Kidney (tissue), 14 donors: ENCODE results near the gene PKN1. TPM values are rescaled to one million over a fixed set of nuclear protein-coding genes. Genes with fewer than 3 reads are reported as not detected.

Experiments
- DNase-seq, 5 donors: peaks; one replicate each; pipeline ENCODE4 v3.0.0-alpha.2; 2013 to 2020
- FAIRE-seq: peaks from 2 replicates; lab custom pipeline; 2012; peaks lifted over from hg19 to GRCh38; lab: Jason Lieb, UNC
- H3K27ac ChIP-seq, 2 donors: one replicate each; pipeline ENCODE4 v1.7.0; 2013; ENCODE audit warnings: low read depth in 2 of 2, low read length in 2 of 2, inconsistent platforms in 1 of 2
- H3K27me3 ChIP-seq: one replicate; pipeline ENCODE4 v1.7.1; 2013; ENCODE audit warnings: low read length, inconsistent platforms; ENCODE audit not compliant: control insufficient read depth, insufficient read depth
- H3K36me3 ChIP-seq, 3 donors: one replicate each; pipeline versions ENCODE4 v1.7.0 to v1.7.1; 2013; ENCODE audit warnings: low read length in 3 of 3, control low read depth in 1 of 3, inconsistent platforms in 1 of 3; ENCODE audit not compliant: insufficient read depth in 3 of 3, control insufficient read depth in 2 of 3
- H3K4me1 ChIP-seq, 3 donors: one replicate each; pipeline versions ENCODE4 v1.7.0 to v1.7.1; 2013; ENCODE audit warnings: low read length in 3 of 3, inconsistent platforms in 1 of 3, low read depth in 1 of 3; ENCODE audit not compliant: control insufficient read depth in 2 of 3, insufficient read depth in 2 of 3
- H3K4me3 ChIP-seq, 3 donors: one replicate each; pipeline versions ENCODE4 v1.7.0 to v1.8.1; 2013; ENCODE audit warnings: low read length in 3 of 3, control low read depth in 1 of 3, inconsistent platforms in 1 of 3
- H3K9ac ChIP-seq, 3 donors: one replicate each; pipeline versions ENCODE4 v1.7.0 to v1.7.1; 2013; ENCODE audit warnings: low read length in 3 of 3, control low read depth in 1 of 3, inconsistent platforms in 1 of 3
- H3K9me3 ChIP-seq, 3 donors: one replicate each; pipeline versions ENCODE4 v1.7.0 to v1.7.1; 2013; ENCODE audit warnings: low read length in 3 of 3, control low read depth in 1 of 3, inconsistent platforms in 1 of 3; ENCODE audit not compliant: control insufficient read depth in 2 of 3, insufficient read depth in 1 of 3
- intact Hi-C: fragments of 100-400 bp; cut with DNase I; formaldehyde crosslinking; loops from one replicate; pipeline ENCODE4 v1.11.1; 2022
- polyA plus RNA-seq: library from polyadenylated mRNA; stranded (reverse); fragments of 350-450 nt; fragmentation: Illumina TruSeq; extraction: RNeasy Lipid Tissue Mini Kit (QIAGEN cat#74804); gene quantifications from one replicate; pipeline ENCODE4 v1.2.3, GENCODE V29; 2014; ENCODE audit warnings: low read depth, low replicate concordance; ENCODE audit not compliant: insufficient read depth
- total RNA-seq: library from RNA; stranded (reverse); fragmentation: NEBNext Ultra II Directional; extraction: Animal tissue kit (Norgen Biotek cat#: 25700); gene quantifications from one replicate; pipeline ENCODE4 v1.2.1, GENCODE V29; 2021
- TF ChIP-seq, protein P1 (sequence below): IDR thresholded peaks from 3 replicates; pipeline ENCODE4 v1.5.1; 2012; ENCODE audit warnings: mild to moderate bottlenecking, moderate library complexity, borderline replicate concordance; ENCODE audit not compliant: insufficient read depth; ENCODE audit errors: extremely low read depth
- donor health status: control.
- donor health status: control.
- donor health status: control.
- donor health status: control.
- donor health status: control.
- donor health status: DM: yes; HTN: yes; CAD: no.
- donor health status: Normal renal cell carcinoma (clear cell type).

PKN1 gene
- total and polyA plus RNA-seq, 2 donors from 2014 or later = 67.7 to 103 TPM

DNA sequence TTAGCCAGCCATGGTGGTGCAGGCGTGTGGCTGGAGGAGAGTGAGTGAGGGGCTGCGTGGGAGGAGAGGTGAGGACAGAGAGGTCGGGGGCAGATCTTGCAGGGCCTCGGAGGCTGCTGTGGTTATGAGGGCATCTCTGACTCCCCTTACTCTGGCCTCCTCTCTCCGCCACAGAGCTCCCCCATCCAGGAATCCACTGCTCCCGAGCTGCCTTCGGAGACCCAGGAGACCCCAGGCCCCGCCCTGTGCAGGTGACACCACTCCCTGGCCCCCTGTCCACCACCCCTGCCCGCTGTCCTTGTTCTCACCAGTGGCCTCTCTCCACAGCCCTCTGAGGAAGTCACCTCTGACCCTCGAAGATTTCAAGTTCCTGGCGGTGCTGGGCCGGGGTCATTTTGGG is 34.3 kb downstream of the PKN1 start:
- peaks cover 0 to 1% (median 0%) of the 10 kb centered on the region in 3 donors for H3K4me1 ChIP-seq
- TF ChIP-seq, protein P1, sequence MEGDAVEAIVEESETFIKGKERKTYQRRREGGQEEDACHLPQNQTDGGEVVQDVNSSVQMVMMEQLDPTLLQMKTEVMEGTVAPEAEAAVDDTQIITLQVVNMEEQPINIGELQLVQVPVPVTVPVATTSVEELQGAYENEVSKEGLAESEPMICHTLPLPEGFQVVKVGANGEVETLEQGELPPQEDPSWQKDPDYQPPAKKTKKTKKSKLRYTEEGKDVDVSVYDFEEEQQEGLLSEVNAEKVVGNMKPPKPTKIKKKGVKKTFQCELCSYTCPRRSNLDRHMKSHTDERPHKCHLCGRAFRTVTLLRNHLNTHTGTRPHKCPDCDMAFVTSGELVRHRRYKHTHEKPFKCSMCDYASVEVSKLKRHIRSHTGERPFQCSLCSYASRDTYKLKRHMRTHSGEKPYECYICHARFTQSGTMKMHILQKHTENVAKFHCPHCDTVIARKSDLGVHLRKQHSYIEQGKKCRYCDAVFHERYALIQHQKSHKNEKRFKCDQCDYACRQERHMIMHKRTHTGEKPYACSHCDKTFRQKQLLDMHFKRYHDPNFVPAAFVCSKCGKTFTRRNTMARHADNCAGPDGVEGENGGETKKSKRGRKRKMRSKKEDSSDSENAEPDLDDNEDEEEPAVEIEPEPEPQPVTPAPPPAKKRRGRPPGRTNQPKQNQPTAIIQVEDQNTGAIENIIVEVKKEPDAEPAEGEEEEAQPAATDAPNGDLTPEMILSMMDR = no peak
- intact Hi-C loops = no loop called here
- H3K4me3 ChIP-seq = no peak overlapping the region
- H3K9ac ChIP-seq = no peak overlapping the region
- no peaks in the 10 kb centered on the region for H3K9me3 ChIP-seq
- H3K36me3 ChIP-seq = peaks cover 3 to 14% (median 5%) of the 10 kb centered on the region in 3 donors
- no peaks in the 10 kb centered on the region for H3K27me3 ChIP-seq
- FAIRE-seq (no peak), DNase-seq (no peak)
- no peak overlapping the region for H3K27ac ChIP-seq

DNA sequence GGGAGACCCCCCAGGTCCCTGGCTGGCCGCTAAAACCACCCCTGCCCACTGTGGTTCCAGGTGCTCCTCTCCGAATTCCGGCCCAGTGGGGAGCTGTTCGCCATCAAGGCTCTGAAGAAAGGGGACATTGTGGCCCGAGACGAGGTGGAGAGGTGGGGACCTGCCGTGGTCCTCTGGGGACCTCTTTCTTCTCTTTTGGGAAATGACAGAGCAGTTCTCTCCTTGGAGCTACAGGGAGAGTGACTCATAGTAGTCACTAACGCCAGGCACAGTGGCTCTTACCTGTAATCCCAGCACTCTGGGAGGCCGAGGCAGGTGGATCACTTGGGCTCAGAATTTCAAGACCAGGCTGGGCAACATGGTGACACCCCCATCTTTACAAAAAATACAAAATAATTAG is 34.7 kb downstream of the PKN1 start:
- Histone ChIP-seq H3K27ac (no peak overlapping the region), H3K36me3 (peaks cover 3 to 14% (median 5%) of the 10 kb centered on the region in 3 donors), H3K4me3 (no peak overlapping the region), H3K4me1 (peaks cover 0 to 4% (median 0%) of the 10 kb centered on the region in 3 donors), H3K9me3 (no peaks in the 10 kb centered on the region), H3K9ac (no peak overlapping the region), H3K27me3 (no peaks in the 10 kb centered on the region)
- FAIRE-seq = no peak
- DNase-seq = no peak
- intact Hi-C loops = no loop called here
- TF ChIP-seq, protein P1 = no peak

DNA sequence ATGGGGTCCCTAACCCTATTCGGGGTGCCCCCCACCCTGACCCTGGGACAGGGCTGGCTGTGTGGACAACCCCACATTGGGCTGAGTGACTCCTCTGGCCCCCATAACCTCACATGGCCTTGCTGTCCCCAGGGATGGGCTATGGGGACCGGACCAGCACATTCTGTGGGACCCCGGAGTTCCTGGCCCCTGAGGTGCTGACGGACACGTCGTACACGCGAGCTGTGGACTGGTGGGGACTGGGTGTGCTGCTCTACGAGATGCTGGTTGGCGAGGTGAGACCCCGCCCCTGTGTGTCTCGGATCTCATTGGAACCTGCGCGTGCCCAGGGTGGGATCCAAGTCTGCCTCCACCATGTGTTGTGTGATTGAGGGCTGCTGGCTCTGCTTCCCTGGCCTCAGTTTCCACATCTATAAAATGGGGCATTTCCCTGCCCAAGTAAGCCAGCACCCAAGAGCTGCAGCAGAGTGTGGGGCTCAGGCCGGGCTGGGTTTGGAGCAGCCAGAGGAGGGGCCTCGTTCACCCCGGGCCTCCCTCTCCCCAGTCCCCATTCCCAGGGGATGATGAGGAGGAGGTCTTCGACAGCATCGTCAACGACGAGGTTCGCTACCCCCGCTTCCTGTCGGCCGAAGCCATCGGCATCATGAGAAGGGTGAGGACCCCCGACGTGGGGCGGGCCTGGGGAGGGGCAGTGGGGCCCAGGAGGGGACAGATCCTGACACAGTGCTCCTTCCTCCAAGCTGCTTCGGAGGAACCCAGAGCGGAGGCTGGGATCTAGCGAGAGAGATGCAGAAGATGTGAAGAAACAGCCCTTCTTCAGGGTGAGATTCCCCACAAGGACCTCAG is 37.1 kb downstream of the PKN1 start:
- Histone ChIP-seq H3K27ac (no peak overlapping the region), H3K9ac (no peak overlapping the region), H3K4me1 (peaks cover 0 to 13% (median 0%) of the 10 kb centered on the region in 3 donors), H3K4me3 (no peak overlapping the region), H3K9me3 (no peaks in the 10 kb centered on the region), H3K36me3 (peaks cover 3 to 8% (median 5%) of the 10 kb centered on the region in 3 donors), H3K27me3 (peaks cover 5% of the 10 kb centered on the region)
- DNase-seq (no peak), FAIRE-seq (no peak)
- intact Hi-C loops = no loop called here
- TF ChIP-seq, protein P1 = no peak
